BE2C (cell line): ENCODE measurements around the gene STAM.
"Not testable (repeated sequence)": the region's sequence is repeated elsewhere in the genome, so short reads cannot be mapped to it uniquely, and the experiment has no call there.

ENCODE experiments used
- DNase-seq: peaks from one replicate; pipeline ENCODE4 v3.0.0-alpha.2; 2020
- H3K27me3 ChIP-seq: fragments of 250-450 bp; sonication (Bioruptor Pico); 2 replicates; pipeline ENCODE4 v1.5.1; 2020; ENCODE audit warnings: mild to moderate bottlenecking
- H3K36me3 ChIP-seq: fragments of 250-450 bp; sonication (Bioruptor Pico); 2 replicates; pipeline ENCODE4 v1.5.1; 2020; ENCODE audit warnings: mild to moderate bottlenecking
- H3K4me1 ChIP-seq: fragments of 250-450 bp; sonication (Bioruptor Pico); 2 replicates; pipeline ENCODE4 v1.5.1; 2020
- H3K4me3 ChIP-seq: 2 replicates; pipeline ENCODE4 v1.5.1; 2011; ENCODE audit warnings: low read depth, low read length
- H3K9me3 ChIP-seq: fragments of 250-450 bp; sonication (Bioruptor Pico); 2 replicates; pipeline ENCODE4 v1.5.1; 2020
- CTCF ChIP-seq: IDR thresholded peaks from 2 replicates; pipeline ENCODE4 v1.5.1; 2012; ENCODE audit warnings: mild to moderate bottlenecking, low read depth, low read length

STAM gene

GRCh38 chr10:17624996-17625395, 19.0 kb upstream of the STAM start:
- Histone ChIP-seq H3K27me3 (no peaks in the 10 kb centered on the region), H3K36me3 (no peaks in the 10 kb centered on the region), H3K9me3 (no peaks in the 10 kb centered on the region), H3K4me3 (no peak overlapping the region), H3K4me1 (no peaks in the 10 kb centered on the region)
- DNase-seq = no peak
- TF ChIP-seq CTCF = no peak

GRCh38 chr10:17626656-17627055, 17.3 kb upstream of the STAM start:
- no peak for TF ChIP-seq CTCF
- H3K27me3 ChIP-seq = no peaks in the 10 kb centered on the region

GRCh38 chr10:17632590-17632989, 11.4 kb upstream of the STAM start:
- H3K4me3 ChIP-seq, H3K36me3 ChIP-seq, H3K4me1 ChIP-seq, H3K9me3 ChIP-seq, H3K27me3 ChIP-seq, DNase-seq: not testable (repeated sequence)

More at GRCh38 chr10:17626656-17627055, 17.3 kb upstream of the STAM start:
- H3K9me3 ChIP-seq = no peaks in the 10 kb centered on the region
- no peak for DNase-seq
- H3K36me3 ChIP-seq = no peaks in the 10 kb centered on the region
- no peak overlapping the region for H3K4me3 ChIP-seq
- no peaks in the 10 kb centered on the region for H3K4me1 ChIP-seq

GRCh38 chr10:17633353-17633752, 10.6 kb upstream of the STAM start:
- no peak for TF ChIP-seq CTCF
- H3K36me3 ChIP-seq = no peaks in the 10 kb centered on the region
- DNase-seq = no peak
- no peak overlapping the region for H3K4me3 ChIP-seq
- no peaks in the 10 kb centered on the region for H3K4me1 ChIP-seq
- no peaks in the 10 kb centered on the region for H3K27me3 ChIP-seq
- no peaks in the 10 kb centered on the region for H3K9me3 ChIP-seq

- Histone ChIP-seq H3K27me3 (no peaks in the 10 kb centered on the region), H3K4me1 (no peaks in the 10 kb centered on the region), H3K9me3 (no peaks in the 10 kb centered on the region), H3K36me3 (no peaks in the 10 kb centered on the region), H3K4me3 (no peak overlapping the region)
- TF ChIP-seq CTCF = no peak
- no peak for DNase-seq
Measured at GRCh38 chr10:17637869-17638268, 6.1 kb upstream of the STAM start.

GRCh38 chr10:17640331-17640816, 3.6 kb upstream of the STAM start:
- TF ChIP-seq CTCF = no peak
- Histone ChIP-seq H3K36me3 (no peaks in the 10 kb centered on the region), H3K9me3 (no peaks in the 10 kb centered on the region), H3K4me3 (no peak overlapping the region), H3K4me1 (no peaks in the 10 kb centered on the region), H3K27me3 (no peaks in the 10 kb centered on the region)
- no peak for DNase-seq

GRCh38 chr10:17643339-17643754, 604 bp upstream of the STAM start:
- Histone ChIP-seq H3K27me3 (no peaks in the 10 kb centered on the region), H3K4me1 (0 out of 2 replicates have a peak, but pooled peaks cover 2% of the 10 kb centered on the region), H3K9me3 (no peaks in the 10 kb centered on the region), H3K36me3 (peaks cover 7% of the 10 kb centered on the region; the same call in 1 of the 2 replicates), H3K4me3 (peak overlapping the region; percentile 98)
- TF ChIP-seq CTCF = no peak
- peak; percentile 64 for DNase-seq
